Adrenal gland (tissue), 5 donors: ENCODE measurements around the gene EXOC6B.

Experiments used
- POLR2A ChIP-seq, 2 donors: fragments of 450-650 bp; IDR thresholded peaks; one replicate each; pipeline ENCODE4 v1.6.1; 2017; ENCODE audit warnings: antibody characterized with exemption in 2 of 2, mild to moderate bottlenecking in 2 of 2, moderate library complexity in 1 of 2
- TF ChIP-seq, protein P1 (sequence below), 6 experiments: fragments of 450-650 bp in 4 of 6; fragments of 200-600 bp in 2 of 6; sonication (generic) in 1 of 6; IDR thresholded peaks; 1 replicate in 5 of 6; 2 replicates in 1 of 6; pipeline versions ENCODE4 v1.5.1 to v1.8.0; 2016 to 2021; ENCODE audit warnings: antibody characterized with exemption in 6 of 6, mild to moderate bottlenecking in 2 of 6, moderate library complexity in 1 of 6
- donor health status: DM: no; HTN: no; CAD: no.

DNA sequence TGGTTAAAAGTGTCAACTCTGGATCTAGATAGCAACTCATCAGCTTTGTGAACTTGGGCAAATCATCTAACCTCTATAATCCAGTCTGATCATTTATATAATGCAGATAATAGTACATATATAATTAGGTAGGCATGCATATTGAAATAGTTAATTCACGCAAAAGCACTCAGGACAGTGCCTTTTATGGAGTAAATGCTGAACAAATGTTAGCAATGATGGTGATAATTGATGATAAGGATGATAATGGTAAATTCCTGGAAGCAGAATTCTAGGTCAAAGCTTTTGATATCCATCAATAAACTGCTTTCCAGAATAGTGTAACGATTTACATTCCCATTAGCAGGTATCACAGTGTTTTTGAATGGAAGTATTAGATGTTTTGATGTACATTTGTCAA lies 618.5 kb downstream of the EXOC6B start:
- no peak for TF ChIP-seq POLR2A (IDR thresholded peaks at IDR 0.05)
- TF ChIP-seq, protein P1, sequence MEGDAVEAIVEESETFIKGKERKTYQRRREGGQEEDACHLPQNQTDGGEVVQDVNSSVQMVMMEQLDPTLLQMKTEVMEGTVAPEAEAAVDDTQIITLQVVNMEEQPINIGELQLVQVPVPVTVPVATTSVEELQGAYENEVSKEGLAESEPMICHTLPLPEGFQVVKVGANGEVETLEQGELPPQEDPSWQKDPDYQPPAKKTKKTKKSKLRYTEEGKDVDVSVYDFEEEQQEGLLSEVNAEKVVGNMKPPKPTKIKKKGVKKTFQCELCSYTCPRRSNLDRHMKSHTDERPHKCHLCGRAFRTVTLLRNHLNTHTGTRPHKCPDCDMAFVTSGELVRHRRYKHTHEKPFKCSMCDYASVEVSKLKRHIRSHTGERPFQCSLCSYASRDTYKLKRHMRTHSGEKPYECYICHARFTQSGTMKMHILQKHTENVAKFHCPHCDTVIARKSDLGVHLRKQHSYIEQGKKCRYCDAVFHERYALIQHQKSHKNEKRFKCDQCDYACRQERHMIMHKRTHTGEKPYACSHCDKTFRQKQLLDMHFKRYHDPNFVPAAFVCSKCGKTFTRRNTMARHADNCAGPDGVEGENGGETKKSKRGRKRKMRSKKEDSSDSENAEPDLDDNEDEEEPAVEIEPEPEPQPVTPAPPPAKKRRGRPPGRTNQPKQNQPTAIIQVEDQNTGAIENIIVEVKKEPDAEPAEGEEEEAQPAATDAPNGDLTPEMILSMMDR (IDR thresholded peaks at IDR 0.05): no peak
